HepG2 (cell line): ENCODE results near the gene OGFOD3. TPM values are rescaled to one million over a fixed set of nuclear protein-coding genes. Genes with fewer than 3 reads are reported as not detected.
A peak's percentile ranks its signal among the peaks of the same experiment; 100 is the strongest.

Experiments
- RXRB ChIP-seq: IDR thresholded peaks from 2 replicates; pipeline ENCODE4 v1.6.1; 2016; ENCODE audit warnings: borderline replicate concordance, missing genetic modification reagents, missing compliant biosample characterization
- SNAI1 ChIP-seq: sonication (generic); formaldehyde crosslinking; IDR thresholded peaks from 2 replicates; pipeline ENCODE4 v1.5.0; 2020; ENCODE audit warnings: mild to moderate bottlenecking, missing genetic modification reagents, borderline replicate concordance
- SP5 ChIP-seq: IDR thresholded peaks from 2 replicates; pipeline ENCODE4 v1.6.1; 2016; ENCODE audit warnings: low read depth, borderline replicate concordance
- YEATS2 ChIP-seq: sonication (generic); formaldehyde crosslinking; IDR thresholded peaks from 2 replicates; pipeline ENCODE4 v1.4.0; 2020; ENCODE audit warnings: missing genetic modification reagents, borderline replicate concordance
- ZBTB20 ChIP-seq: sonication (generic); formaldehyde crosslinking; IDR thresholded peaks from 2 replicates; pipeline ENCODE4 v1.8.1; 2023; ENCODE audit warnings: missing genetic modification reagents, low read depth, mild to moderate bottlenecking, borderline replicate concordance
- ZNF292 ChIP-seq: sonication (generic); formaldehyde crosslinking; IDR thresholded peaks from 2 replicates; pipeline ENCODE4 v1.8.1; 2022; ENCODE audit warnings: mild to moderate bottlenecking, low read depth, missing genetic modification reagents, borderline replicate concordance
- ZNF552 ChIP-seq: sonication (generic); formaldehyde crosslinking; IDR thresholded peaks from 2 replicates; pipeline ENCODE4 v1.9.0; 2022; ENCODE audit warnings: missing genetic modification reagents, mild to moderate bottlenecking, borderline replicate concordance
- ZNF710 ChIP-seq: sonication (generic); formaldehyde crosslinking; IDR thresholded peaks from 2 replicates; pipeline ENCODE4 v1.5.0; 2020; ENCODE audit warnings: mild to moderate bottlenecking, missing genetic modification reagents, borderline replicate concordance
- polyA plus RNA-seq, 8 experiments: library from polyadenylated mRNA; depleted of rRNA in 3 of 8; stranded (reverse) in 7 of 8; unstranded in 1 of 8; fragments of >200 nt; fragmentation: Illumina TruSeq in 4 of 8; extraction: Trizol in 4 of 8; gene quantifications; 2 replicates each; pipeline versions ENCODE4 v1.2.1 to v1.2.3, GENCODE V29; 2011 to 2016; ENCODE audit warnings: low read depth in 4 of 8, missing spikeins in 1 of 8, mixed read lengths in 1 of 8; ENCODE audit not compliant: insufficient read depth in 1 of 8
- total RNA-seq, 5 experiments: library from RNA; depleted of rRNA; stranded (reverse); fragments of >200 nt; fragmentation: Illumina TruSeq; extraction: Trizol; gene quantifications; 2 replicates each; pipeline ENCODE4 v1.2.3, GENCODE V29; 2016; ENCODE audit warnings: low read depth in 1 of 5
- TF ChIP-seq, protein P1 (sequence below): sonication (generic); formaldehyde crosslinking; IDR thresholded peaks from 2 replicates; pipeline ENCODE4 v1.5.0; 2020; ENCODE audit warnings: mild to moderate bottlenecking, missing genetic modification reagents, borderline replicate concordance
- TF ChIP-seq, protein P2 (sequence below): IDR thresholded peaks from 2 replicates; pipeline ENCODE4 v1.6.1; 2016; ENCODE audit warnings: mild to moderate bottlenecking
- TF ChIP-seq, protein P3 (sequence below): sonication (generic); formaldehyde crosslinking; IDR thresholded peaks from 2 replicates; pipeline ENCODE4 v1.4.0; 2020; ENCODE audit warnings: mild to moderate bottlenecking, low read depth, missing genetic modification reagents

Gene OGFOD3
- total and polyA plus RNA-seq, 2 of the 13 experiments (the other 11 are each of a cell fraction or from before 2014, with no cell fraction given), result 40.0 to 42.1 TPM

GRCh38 chr17:82356845-82357355 is 61.5 kb downstream of the OGFOD3 start (continued):
- TF ChIP-seq, protein P1, sequence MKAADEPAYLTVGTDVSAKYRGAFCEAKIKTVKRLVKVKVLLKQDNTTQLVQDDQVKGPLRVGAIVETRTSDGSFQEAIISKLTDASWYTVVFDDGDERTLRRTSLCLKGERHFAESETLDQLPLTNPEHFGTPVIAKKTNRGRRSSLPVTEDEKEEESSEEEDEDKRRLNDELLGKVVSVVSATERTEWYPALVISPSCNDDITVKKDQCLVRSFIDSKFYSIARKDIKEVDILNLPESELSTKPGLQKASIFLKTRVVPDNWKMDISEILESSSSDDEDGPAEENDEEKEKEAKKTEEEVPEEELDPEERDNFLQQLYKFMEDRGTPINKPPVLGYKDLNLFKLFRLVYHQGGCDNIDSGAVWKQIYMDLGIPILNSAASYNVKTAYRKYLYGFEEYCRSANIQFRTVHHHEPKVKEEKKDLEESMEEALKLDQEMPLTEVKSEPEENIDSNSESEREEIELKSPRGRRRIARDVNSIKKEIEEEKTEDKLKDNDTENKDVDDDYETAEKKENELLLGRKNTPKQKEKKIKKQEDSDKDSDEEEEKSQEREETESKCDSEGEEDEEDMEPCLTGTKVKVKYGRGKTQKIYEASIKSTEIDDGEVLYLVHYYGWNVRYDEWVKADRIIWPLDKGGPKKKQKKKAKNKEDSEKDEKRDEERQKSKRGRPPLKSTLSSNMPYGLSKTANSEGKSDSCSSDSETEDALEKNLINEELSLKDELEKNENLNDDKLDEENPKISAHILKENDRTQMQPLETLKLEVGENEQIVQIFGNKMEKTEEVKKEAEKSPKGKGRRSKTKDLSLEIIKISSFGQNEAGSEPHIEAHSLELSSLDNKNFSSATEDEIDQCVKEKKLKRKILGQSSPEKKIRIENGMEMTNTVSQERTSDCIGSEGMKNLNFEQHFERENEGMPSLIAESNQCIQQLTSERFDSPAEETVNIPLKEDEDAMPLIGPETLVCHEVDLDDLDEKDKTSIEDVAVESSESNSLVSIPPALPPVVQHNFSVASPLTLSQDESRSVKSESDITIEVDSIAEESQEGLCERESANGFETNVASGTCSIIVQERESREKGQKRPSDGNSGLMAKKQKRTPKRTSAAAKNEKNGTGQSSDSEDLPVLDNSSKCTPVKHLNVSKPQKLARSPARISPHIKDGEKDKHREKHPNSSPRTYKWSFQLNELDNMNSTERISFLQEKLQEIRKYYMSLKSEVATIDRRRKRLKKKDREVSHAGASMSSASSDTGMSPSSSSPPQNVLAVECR (CRISPR knock-in tag), result 0 out of 2 replicates have a peak, but pooled peaks have one; percentile 2
- peak; percentile 50; the same call in 1 of the 2 replicates for TF ChIP-seq ZNF710 (CRISPR knock-in tag)
- TF ChIP-seq RXRB, result no peak
- TF ChIP-seq ZNF552, result no peak
- no peak for TF ChIP-seq YEATS2 (CRISPR knock-in tag)
- 0 out of 2 replicates have a peak, but pooled peaks have one; percentile 24 for TF ChIP-seq SP5 (CRISPR knock-in tag)
- TF ChIP-seq SNAI1, result peak; percentile 60; the same call in 1 of the 2 replicates
- TF ChIP-seq ZBTB20 (CRISPR knock-in tag), result no peak
- peak; percentile 87 for TF ChIP-seq ZNF292 (CRISPR knock-in tag)
- TF ChIP-seq, protein P2, sequence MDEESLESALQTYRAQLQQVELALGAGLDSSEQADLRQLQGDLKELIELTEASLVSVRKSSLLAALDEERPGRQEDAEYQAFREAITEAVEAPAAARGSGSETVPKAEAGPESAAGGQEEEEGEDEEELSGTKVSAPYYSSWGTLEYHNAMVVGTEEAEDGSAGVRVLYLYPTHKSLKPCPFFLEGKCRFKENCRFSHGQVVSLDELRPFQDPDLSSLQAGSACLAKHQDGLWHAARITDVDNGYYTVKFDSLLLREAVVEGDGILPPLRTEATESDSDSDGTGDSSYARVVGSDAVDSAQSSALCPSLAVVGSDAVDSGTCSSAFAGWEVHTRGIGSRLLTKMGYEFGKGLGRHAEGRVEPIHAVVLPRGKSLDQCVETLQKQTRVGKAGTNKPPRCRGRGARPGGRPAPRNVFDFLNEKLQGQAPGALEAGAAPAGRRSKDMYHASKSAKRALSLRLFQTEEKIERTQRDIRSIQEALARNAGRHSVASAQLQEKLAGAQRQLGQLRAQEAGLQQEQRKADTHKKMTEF (CRISPR knock-in tag), result no peak
- TF ChIP-seq, protein P3, sequence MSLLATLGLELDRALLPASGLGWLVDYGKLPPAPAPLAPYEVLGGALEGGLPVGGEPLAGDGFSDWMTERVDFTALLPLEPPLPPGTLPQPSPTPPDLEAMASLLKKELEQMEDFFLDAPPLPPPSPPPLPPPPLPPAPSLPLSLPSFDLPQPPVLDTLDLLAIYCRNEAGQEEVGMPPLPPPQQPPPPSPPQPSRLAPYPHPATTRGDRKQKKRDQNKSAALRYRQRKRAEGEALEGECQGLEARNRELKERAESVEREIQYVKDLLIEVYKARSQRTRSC (CRISPR knock-in tag), result no peak
